Omental fat pad (tissue), 4 donors: ENCODE results near the gene PAQR5. TPM values are rescaled to one million over a fixed set of nuclear protein-coding genes. Genes with fewer than 3 reads are reported as not detected.

Source experiments
- ATAC-seq: fragments of 150-250 bp; one replicate; pipeline ENCODE4 v1.9.1; 2016; ENCODE audit warnings: mild to moderate bottlenecking, moderate library complexity; ENCODE audit not compliant: low FRiP score
- DNase-seq: peaks from one replicate; pipeline ENCODE4 v3.0.0-alpha.2; 2019; ENCODE audit warnings: low spot score
- total RNA-seq, 4 donors: library from RNA; depleted of rRNA; stranded (reverse); fragments of >200 nt; gene quantifications; one replicate each; pipeline ENCODE4 v1.1.0, GENCODE V29; 2016
- TF ChIP-seq, protein P1 (sequence below), 3 donors: fragments of 450-650 bp; IDR thresholded peaks; one replicate each; pipeline ENCODE4 v1.5.1; 2016 to 2017; ENCODE audit warnings: antibody characterized with exemption in 3 of 3, mild to moderate bottlenecking in 3 of 3, moderate library complexity in 2 of 3

The PAQR5 gene
- total RNA-seq, 4 donors from 2014 or later: 0.47 to 11.9 (median 0.86) TPM

DNA sequence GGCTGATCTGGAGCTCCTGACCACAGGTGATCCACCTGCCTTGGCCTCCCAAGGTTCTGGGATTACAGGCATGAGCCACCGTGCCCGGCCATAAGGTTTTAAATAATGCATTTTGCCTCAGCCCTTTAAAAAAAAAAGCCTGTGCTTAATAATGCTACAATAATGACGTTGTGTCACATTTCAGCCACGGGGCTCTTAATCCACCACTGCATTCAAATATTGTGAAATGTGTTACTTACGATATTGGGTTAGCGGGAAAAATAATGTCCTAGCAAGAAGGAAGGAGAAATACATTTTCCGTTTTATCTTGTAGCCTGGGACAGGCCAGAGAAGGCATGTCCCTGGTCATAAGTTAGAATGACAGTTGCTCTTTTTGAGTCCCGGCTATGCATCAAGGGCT, 17.6 kb downstream of the PAQR5 start:
- DNase-seq: no peak
- no peak for ATAC-seq
- TF ChIP-seq, protein P1, sequence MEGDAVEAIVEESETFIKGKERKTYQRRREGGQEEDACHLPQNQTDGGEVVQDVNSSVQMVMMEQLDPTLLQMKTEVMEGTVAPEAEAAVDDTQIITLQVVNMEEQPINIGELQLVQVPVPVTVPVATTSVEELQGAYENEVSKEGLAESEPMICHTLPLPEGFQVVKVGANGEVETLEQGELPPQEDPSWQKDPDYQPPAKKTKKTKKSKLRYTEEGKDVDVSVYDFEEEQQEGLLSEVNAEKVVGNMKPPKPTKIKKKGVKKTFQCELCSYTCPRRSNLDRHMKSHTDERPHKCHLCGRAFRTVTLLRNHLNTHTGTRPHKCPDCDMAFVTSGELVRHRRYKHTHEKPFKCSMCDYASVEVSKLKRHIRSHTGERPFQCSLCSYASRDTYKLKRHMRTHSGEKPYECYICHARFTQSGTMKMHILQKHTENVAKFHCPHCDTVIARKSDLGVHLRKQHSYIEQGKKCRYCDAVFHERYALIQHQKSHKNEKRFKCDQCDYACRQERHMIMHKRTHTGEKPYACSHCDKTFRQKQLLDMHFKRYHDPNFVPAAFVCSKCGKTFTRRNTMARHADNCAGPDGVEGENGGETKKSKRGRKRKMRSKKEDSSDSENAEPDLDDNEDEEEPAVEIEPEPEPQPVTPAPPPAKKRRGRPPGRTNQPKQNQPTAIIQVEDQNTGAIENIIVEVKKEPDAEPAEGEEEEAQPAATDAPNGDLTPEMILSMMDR (IDR thresholded peaks at IDR 0.05): no peak

GRCh38 chr15:69317392-69317841, 18.7 kb downstream of the PAQR5 start:
- no peak for DNase-seq
- TF ChIP-seq, protein P1 (IDR thresholded peaks at IDR 0.05): no peak
- ATAC-seq: no peak

- no peak for DNase-seq
- TF ChIP-seq, protein P1 (IDR thresholded peaks at IDR 0.05): no peak
Observed at GRCh38 chr15:69318033-69318432, 19.3 kb downstream of the PAQR5 start.

GRCh38 chr15:69319384-69320375, 21.0 kb downstream of the PAQR5 start:
- DNase-seq (no peak), ATAC-seq (no peak)
- TF ChIP-seq, protein P1 (IDR thresholded peaks at IDR 0.05): no peak

More at GRCh38 chr15:69318033-69318432, 19.3 kb downstream of the PAQR5 start:
- no peak for ATAC-seq

DNA sequence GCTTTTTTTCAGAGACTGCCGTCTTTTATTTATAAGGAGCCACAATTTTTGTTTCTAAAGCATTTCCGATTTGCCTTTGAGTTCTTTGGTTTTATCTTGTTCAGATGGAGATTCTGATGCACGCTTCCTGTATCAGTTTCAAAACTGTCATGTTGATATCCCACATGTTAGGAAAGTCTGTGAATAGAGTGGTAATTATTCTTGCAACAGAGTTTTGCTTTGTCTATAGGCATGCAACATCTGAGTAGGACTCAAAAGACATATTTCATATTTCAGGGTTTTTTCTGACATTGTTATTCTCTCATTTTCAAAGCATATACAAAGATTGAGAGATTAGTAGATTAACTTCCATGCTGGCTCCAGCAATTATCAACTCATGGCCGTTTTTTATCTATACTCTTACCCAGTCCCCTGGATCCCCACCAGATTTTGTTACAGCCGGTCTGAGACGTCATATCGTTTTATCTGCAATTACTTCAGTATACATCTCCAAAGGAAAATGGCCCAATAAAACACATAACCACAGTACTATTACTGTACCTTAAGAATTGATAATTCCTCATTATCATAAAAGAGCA, 22.4 kb downstream of the PAQR5 start:
- TF ChIP-seq, protein P1 (IDR thresholded peaks at IDR 0.05): no peak
- ATAC-seq (no peak), DNase-seq (no peak)

DNA sequence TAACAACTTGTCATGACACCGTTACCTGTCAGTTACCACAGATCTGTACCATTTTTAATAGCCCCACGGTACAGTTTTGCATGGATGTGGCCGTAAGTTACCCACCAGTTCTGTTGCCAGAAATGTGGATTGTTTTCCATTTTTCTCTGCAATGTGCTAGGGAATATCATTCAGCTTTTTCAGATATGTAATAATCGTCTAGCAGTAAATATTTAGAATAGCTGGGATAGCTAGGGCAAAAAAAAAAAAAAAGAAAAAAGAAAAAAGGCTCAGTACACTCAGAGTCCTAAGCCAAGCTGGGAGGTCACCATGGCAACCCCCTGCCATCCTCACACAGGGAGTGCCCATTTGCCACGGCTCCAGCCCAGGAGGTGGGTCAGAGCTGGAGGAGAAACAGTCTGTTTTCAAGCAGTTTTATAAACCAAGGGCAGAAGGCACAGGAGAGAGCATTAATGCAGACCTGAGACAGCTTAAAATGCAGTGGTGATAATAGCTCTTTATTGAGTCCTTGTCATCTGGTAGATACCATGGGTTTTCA, 25.2 kb downstream of the PAQR5 start:
- DNase-seq: no peak
- TF ChIP-seq, protein P1 (IDR thresholded peaks at IDR 0.05): no peak
- ATAC-seq: no peak
